ENCODE measurements around the gene SERP2.

DNA sequence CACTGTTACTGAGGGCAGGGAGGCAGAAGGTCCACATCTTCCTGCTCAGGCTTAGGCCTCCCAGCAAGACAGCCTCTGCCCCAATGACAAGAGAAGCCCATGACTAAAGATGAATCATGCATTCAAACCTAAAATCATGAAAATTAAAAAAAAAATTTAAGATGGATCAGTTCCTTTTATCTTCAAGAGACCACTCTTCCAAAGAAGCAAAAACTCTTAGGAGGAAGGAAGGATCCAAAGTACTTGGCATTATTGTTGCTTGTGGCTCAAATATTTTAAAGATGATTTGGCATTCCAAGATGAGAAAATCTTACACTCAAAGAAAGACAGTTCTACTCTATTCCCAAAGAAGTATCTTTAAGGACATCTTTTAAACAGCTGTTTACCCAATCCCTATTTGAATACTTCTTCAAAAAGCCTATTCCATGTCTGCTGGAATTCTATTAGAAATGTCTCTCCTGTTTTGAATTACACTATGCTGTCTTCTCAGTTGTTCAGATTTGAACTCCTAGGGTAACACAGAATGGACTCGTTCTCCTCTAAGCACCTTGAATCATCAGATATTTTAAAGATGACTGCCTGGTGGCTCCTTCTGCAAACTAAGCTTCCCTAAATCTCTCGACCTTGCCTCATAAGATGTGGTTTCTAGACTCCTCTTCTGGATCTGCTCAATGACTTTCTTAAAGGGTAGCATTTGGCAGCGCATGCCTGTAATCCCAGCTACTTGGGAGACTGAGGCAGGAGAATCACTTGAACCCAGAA is 7.0 kb downstream of the SERP2 start:
- TF ChIP-seq, protein P1, sequence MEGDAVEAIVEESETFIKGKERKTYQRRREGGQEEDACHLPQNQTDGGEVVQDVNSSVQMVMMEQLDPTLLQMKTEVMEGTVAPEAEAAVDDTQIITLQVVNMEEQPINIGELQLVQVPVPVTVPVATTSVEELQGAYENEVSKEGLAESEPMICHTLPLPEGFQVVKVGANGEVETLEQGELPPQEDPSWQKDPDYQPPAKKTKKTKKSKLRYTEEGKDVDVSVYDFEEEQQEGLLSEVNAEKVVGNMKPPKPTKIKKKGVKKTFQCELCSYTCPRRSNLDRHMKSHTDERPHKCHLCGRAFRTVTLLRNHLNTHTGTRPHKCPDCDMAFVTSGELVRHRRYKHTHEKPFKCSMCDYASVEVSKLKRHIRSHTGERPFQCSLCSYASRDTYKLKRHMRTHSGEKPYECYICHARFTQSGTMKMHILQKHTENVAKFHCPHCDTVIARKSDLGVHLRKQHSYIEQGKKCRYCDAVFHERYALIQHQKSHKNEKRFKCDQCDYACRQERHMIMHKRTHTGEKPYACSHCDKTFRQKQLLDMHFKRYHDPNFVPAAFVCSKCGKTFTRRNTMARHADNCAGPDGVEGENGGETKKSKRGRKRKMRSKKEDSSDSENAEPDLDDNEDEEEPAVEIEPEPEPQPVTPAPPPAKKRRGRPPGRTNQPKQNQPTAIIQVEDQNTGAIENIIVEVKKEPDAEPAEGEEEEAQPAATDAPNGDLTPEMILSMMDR (IDR thresholded peaks at IDR 0.05): no peak
- no peak for TF ChIP-seq POLR2A (IDR thresholded peaks at IDR 0.05)
